ENCODE measurements around the gene PCSK6.

Gene PCSK6

GRCh38 chr15:101322016-101322695, 167.4 kb downstream of the PCSK6 start:
- TF ChIP-seq GABPA (IDR thresholded peaks at IDR 0.05; ENCODE audit: low read depth): no peak
- no peak for DNase-seq (ENCODE audit: low read depth in 1 of 2, low spot score in 1 of 2)
- no peak overlapping the region for H3K4me3 ChIP-seq (replicated peaks; ENCODE audit: insufficient read depth, low read length)
- no peak overlapping the region for H3K27ac ChIP-seq (replicated peaks)
- no peaks in the 10 kb centered on the region for H3K27me3 ChIP-seq (ENCODE audit: insufficient read depth, poor library complexity, severe bottlenecking)

- Histone ChIP-seq H3K27ac (replicated peaks) (peak overlapping the region; percentile 48), H3K27me3 (ENCODE audit: insufficient read depth, poor library complexity, severe bottlenecking) (no peaks in the 10 kb centered on the region), H3K4me3 (replicated peaks; ENCODE audit: insufficient read depth, low read length) (no peak overlapping the region; the same call in 1 of the 2 replicates)
- TF ChIP-seq REST (IDR thresholded peaks at IDR 0.05; ENCODE audit: insufficient replicate concordance, low read depth): no peak
- TF ChIP-seq POLR2AphosphoS5 (IDR thresholded peaks at IDR 0.05; ENCODE audit: low read depth): peak; percentile 96
- peak; percentile 82 for TF ChIP-seq GABPA (IDR thresholded peaks at IDR 0.05; ENCODE audit: low read depth)
- TF ChIP-seq SPI1 (IDR thresholded peaks at IDR 0.05; ENCODE audit: borderline replicate concordance, low read depth): no peak; the same call in 1 of the 2 replicates
- TF ChIP-seq CTCF (IDR thresholded peaks at IDR 0.05; ENCODE audit: insufficient read depth, low read length): peak; percentile 71
- DNase-seq (ENCODE audit: low read depth in 1 of 2, low spot score in 1 of 2): peak; percentile 93 to 94
These were observed 168.9 kb downstream of the PCSK6 start for GRCh38 chr15:101320501-101321052.

- no peak for DNase-seq (ENCODE audit: low read depth in 1 of 2, low spot score in 1 of 2)
- Histone ChIP-seq H3K4me3 (replicated peaks; ENCODE audit: insufficient read depth, low read length) (no peak overlapping the region), H3K27me3 (ENCODE audit: insufficient read depth, poor library complexity, severe bottlenecking) (no peaks in the 10 kb centered on the region), H3K27ac (replicated peaks) (no peak overlapping the region)
- TF ChIP-seq POLR2AphosphoS5 (IDR thresholded peaks at IDR 0.05; ENCODE audit: low read depth): no peak
- TF ChIP-seq REST (IDR thresholded peaks at IDR 0.05; ENCODE audit: insufficient replicate concordance, low read depth): peak; percentile 86
These were observed 170.7 kb downstream of the PCSK6 start for GRCh38 chr15:101318839-101319238.

- no peak overlapping the region for H3K27ac ChIP-seq (replicated peaks)
These were observed 171.2 kb downstream of the PCSK6 start for GRCh38 chr15:101318147-101318819.

More at GRCh38 chr15:101318147-101318819, 171.2 kb downstream of the PCSK6 start:
- TF ChIP-seq REST (IDR thresholded peaks at IDR 0.05; ENCODE audit: insufficient replicate concordance, low read depth) (no peak), GABPA (IDR thresholded peaks at IDR 0.05; ENCODE audit: low read depth) (no peak), CTCF (IDR thresholded peaks at IDR 0.05; ENCODE audit: insufficient read depth, low read length) (no peak), SPI1 (IDR thresholded peaks at IDR 0.05; ENCODE audit: borderline replicate concordance, low read depth) (no peak), POLR2AphosphoS5 (IDR thresholded peaks at IDR 0.05; ENCODE audit: low read depth) (no peak)
- no peaks in the 10 kb centered on the region for H3K27me3 ChIP-seq (ENCODE audit: insufficient read depth, poor library complexity, severe bottlenecking)
- DNase-seq (ENCODE audit: low read depth in 1 of 2, low spot score in 1 of 2): no peak
- no peak overlapping the region for H3K4me3 ChIP-seq (replicated peaks; ENCODE audit: insufficient read depth, low read length)

Data from HL-60 (cell line).